MG63 (cell line): Measurements from ENCODE around the gene LPP. TPM values are rescaled to one million over a fixed set of nuclear protein-coding genes. Genes with fewer than 3 reads are reported as not detected.
A peak's percentile ranks its signal among the peaks of the same experiment; 100 is the strongest.

Experiments
- DNase-seq: peaks from one replicate; pipeline ENCODE4 v3.0.0-alpha.2; 2020
- H3K27me3 ChIP-seq: fragments of 250-450 bp; sonication (Bioruptor Pico); 2 replicates; pipeline ENCODE4 v1.5.1; 2020; ENCODE audit warnings: mild to moderate bottlenecking, moderate library complexity
- H3K36me3 ChIP-seq: fragments of 250-450 bp; sonication (Bioruptor Pico); 2 replicates; pipeline ENCODE4 v1.5.1; 2020; ENCODE audit warnings: mild to moderate bottlenecking, moderate library complexity
- H3K4me3 ChIP-seq: fragments of 250-450 bp; sonication (Bioruptor Pico); 2 replicates; pipeline ENCODE4 v1.5.1; 2020; ENCODE audit warnings: mild to moderate bottlenecking, moderate library complexity
- H3K9me3 ChIP-seq: fragments of 250-450 bp; sonication (Bioruptor Pico); 2 replicates; pipeline ENCODE4 v1.5.1; 2020; ENCODE audit warnings: mild to moderate bottlenecking, moderate library complexity
- total RNA-seq: library from RNA; depleted of rRNA; stranded (reverse); fragments of >200 nt; shearing (Covaris generic); gene quantifications from 2 replicates; pipeline ENCODE4 v1.2.3, GENCODE V29; 2014; ENCODE audit warnings: low replicate concordance

LPP gene
- total RNA-seq, 1 experiment from 2014 or later = 7.9 TPM

DNA sequence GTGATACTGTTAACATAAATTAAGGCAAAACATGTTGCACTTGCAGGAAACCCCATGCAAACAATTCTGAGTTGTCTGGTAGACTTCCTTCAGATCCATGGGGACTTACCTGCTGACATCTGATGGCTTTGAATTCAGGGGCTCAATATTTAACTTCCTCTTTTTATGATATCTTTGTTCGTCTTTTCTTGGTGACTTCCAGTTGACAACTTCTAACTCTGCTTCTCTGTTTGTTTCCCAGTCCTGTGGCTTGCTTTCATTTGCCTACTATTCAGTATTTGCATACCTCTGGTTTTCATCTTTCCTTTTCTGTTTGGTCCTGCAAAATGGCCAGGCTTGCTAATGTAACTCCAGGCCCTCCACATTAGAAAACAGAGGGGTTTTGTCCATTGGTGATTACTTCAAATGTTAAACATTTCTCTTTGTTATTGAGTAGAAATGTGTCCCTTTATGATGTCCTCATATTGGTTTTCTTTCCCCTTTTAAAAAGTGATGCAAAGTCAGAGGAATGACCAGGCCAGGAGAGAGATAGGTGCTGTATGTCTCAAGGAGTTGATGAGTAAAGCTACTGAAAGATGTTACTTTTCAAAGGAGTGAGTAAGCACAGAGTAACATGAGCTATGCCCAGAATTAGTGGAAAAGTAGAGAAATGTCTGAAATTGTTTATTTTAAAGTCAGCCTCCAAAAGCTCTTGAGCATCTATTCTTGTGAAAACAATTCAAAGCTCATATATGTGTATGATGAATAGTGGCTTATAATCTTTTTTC, 335.9 kb downstream of the LPP start:
- Histone ChIP-seq H3K36me3 (peaks cover 5% of the 10 kb centered on the region), H3K27me3 (no peaks in the 10 kb centered on the region), H3K4me3 (no peak overlapping the region), H3K9me3 (no peaks in the 10 kb centered on the region; the same call in 1 of the 2 replicates)
- DNase-seq = no peak

DNA sequence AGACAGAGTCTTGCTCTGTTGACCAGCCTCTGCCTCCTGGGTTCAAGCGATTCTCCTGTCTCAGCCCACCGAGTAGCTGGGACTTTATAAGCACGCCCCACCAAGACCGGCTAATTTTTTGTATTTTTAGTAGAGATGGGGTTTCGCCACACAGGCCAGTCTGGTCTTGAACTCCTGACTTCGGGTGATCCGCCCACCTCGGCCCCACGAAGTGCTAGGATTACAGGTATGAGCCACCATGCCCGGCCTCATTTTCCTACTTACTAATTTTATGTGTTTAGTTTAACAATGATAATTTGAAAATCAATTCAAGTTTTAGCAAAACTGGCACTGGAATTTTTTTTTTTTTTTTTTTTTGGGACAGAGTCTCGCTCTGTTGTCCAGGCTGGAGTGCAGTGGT, 336.5 kb downstream of the LPP start:
- Histone ChIP-seq H3K27me3 (no peaks in the 10 kb centered on the region), H3K4me3 (no peak overlapping the region), H3K9me3 (no peaks in the 10 kb centered on the region; the same call in 1 of the 2 replicates), H3K36me3 (no peaks in the 10 kb centered on the region; the same call in none of the 2 replicates)
- DNase-seq = no peak

DNA sequence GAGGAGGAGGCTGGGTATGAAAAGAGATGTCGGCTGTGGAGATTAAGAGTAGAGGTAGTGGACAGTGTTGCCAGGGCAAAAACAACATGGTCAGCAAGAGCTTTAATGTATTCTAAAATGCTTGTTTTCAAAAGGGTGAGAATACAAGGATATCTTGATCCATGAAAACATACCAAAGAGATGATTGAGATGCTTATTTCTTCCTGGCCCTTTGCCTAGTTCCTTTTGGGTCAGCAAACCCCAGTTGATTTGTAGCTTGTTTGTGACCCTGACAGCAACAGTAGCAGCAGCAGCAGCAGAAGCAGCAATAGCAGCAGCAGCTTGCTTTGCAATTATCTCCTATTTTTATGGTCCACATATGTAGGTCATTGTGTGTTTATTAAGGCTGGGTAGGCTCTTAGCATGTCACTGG, 337.3 kb downstream of the LPP start:
- DNase-seq = peak; percentile 45

DNA sequence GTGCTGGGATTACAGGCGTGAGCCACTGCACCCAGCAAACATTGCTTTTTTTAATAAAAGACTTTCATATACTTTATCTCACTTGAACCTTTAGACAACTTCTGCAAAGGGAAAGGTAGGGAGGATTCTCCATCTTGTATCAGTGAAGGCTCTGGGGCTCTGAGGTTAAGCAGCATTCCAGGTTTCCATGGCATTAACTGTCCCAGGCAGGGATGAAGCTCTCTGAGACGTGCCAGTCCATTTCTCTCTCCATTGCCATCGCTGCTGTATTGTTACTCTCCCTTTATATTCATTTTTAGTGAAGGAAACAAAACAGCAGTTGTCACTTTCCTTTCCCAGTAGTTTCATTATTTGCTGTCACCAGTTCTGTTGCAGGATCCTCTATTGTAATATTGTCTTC, 342.4 kb downstream of the LPP start:
- Histone ChIP-seq H3K27me3 (no peaks in the 10 kb centered on the region), H3K9me3 (peaks cover 4% of the 10 kb centered on the region; the same call in 1 of the 2 replicates), H3K36me3 (no peaks in the 10 kb centered on the region), H3K4me3 (no peak overlapping the region)
- DNase-seq = no peak

More for the DNA sequence above, 337.3 kb downstream of the LPP start:
- Histone ChIP-seq H3K9me3 (no peaks in the 10 kb centered on the region; the same call in 1 of the 2 replicates), H3K36me3 (no peaks in the 10 kb centered on the region; the same call in none of the 2 replicates), H3K27me3 (no peaks in the 10 kb centered on the region), H3K4me3 (no peak overlapping the region)

DNA sequence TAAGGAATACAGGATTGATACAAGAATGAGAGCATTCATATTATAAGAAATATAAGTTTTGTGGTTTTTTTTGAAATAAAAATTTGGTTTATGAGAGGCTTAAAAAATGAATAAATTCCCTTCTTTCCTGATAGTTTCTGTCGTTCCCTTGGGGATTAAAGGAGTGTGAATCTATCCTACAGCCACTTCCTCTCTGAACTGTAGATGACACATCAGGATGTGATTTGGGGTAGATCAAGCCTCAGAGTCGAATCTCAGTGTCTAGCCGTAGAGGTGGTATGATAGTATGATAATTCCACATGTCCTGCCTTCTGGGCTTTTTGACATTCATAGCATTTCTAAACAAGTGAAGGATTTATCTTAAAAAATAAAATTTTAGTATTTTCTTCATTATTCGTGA, 343.1 kb downstream of the LPP start:
- H3K27me3 ChIP-seq = no peaks in the 10 kb centered on the region
- H3K4me3 ChIP-seq = no peak overlapping the region
- H3K36me3 ChIP-seq = no peaks in the 10 kb centered on the region
- DNase-seq = no peak
- peaks cover 6% of the 10 kb centered on the region for H3K9me3 ChIP-seq

DNA sequence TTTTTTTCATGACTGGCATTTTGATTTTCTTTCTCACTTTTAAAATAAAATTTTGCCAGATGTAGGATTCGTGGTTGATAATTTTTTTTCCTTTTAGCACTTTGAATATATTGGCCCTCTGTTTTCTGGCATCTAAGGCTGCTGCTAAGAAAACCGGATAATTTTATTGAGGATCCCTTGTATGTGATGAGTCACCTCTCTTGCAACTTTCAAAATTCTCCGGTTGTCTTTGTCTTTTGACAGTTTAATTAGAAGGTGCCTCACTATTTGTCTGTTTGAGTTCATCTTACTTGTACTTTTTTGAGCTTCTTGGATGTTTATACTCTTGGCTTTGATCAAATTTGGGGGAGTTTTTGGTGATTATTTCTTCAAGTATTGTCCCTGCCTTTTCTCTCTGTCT, 349.7 kb downstream of the LPP start:
- Histone ChIP-seq H3K9me3 (peaks cover 29% of the 10 kb centered on the region), H3K27me3 (no peaks in the 10 kb centered on the region), H3K4me3 (no peak overlapping the region), H3K36me3 (no peaks in the 10 kb centered on the region; the same call in 1 of the 2 replicates)
- DNase-seq = no peak

DNA sequence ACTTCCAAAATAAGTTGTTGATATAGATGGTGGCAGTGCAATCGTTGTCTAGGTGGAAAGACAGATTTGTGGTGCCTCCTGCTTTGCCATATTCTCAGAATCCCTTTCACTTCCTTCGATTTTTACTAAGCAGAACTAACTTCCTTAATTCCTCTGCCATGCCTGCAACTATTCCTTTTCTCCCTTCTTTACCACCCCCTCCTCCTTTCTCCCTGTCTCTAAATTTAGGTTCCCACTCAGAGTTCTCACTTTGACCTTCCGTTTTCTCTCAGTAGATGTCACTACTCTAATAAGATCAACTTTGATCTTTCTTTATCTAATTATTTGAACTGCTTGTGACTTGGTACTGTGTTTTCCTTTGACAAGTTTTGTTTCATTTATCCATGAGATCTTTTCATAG, 351.2 kb downstream of the LPP start:
- no peak overlapping the region for H3K4me3 ChIP-seq
- H3K27me3 ChIP-seq = no peaks in the 10 kb centered on the region
- H3K9me3 ChIP-seq = peaks cover 29% of the 10 kb centered on the region
- no peaks in the 10 kb centered on the region; the same call in 1 of the 2 replicates for H3K36me3 ChIP-seq
- no peak for DNase-seq

DNA sequence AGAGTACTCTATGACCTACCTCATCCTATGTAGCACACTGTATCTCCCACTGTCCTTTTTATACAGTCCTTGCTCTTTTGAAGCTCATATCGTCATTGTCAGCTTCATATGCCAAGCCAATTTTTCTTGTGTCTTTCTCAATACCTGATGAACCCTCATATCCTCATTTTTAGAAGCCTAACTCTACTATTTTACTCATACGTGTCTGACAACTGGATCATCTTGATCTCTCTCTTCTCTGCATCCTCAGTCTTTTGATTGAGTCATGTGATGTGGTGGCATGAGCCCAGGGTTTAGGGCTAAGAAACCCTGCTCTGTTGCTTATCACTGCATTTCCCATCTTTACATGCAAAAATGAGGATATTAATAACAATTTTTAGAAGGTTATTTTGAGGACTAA, 352.0 kb downstream of the LPP start:
- no peak overlapping the region for H3K4me3 ChIP-seq
- no peaks in the 10 kb centered on the region; the same call in 1 of the 2 replicates for H3K36me3 ChIP-seq
- peaks cover 28% of the 10 kb centered on the region for H3K9me3 ChIP-seq
- H3K27me3 ChIP-seq = no peaks in the 10 kb centered on the region
- DNase-seq = no peak

DNA sequence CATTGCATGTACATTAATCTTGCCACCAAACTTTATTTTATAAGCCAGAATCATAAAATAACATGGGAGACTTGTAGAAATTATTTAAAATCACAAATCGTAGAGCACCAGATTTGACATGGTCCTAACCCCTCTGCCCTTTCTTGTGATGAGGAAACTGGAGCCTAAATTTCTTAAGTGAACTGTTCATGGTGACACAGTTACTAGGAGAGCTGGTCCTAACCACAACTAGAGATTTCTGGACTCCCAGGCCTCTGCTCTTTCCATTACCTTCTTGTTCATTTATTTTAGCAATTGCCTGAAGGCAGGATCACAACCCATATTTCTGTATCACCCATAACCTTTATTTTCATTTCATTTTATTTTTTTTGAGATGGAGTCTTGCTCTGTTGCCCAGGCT, 352.5 kb downstream of the LPP start:
- no peak for DNase-seq
- Histone ChIP-seq H3K27me3 (no peaks in the 10 kb centered on the region), H3K4me3 (no peak overlapping the region), H3K36me3 (no peaks in the 10 kb centered on the region; the same call in 1 of the 2 replicates), H3K9me3 (peaks cover 26% of the 10 kb centered on the region)

DNA sequence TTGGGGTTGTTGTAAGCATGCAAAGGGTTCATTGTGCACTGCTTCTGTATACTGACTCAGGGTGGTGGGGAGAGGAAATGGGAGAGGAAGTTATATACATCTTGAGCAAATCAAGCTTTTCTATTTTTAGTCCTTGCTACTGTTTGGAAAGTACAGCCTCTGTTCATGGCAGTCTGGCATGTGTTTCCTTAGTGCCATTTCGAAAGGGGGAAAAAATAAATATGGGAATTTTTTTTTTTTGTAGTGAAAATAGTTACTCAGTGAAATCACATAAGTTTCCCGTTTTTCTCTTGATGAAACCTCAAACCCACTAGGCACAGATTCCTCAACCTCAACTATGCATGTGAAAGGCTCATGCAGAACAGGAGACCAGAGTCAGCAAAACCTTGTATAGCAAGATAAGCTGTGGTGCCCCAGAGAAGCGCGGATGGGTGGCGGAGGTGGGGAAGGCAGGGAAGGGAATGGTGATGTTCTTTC, 353.3 kb downstream of the LPP start:
- Histone ChIP-seq H3K27me3 (no peaks in the 10 kb centered on the region), H3K9me3 (peaks cover 21% of the 10 kb centered on the region), H3K4me3 (no peak overlapping the region), H3K36me3 (no peaks in the 10 kb centered on the region; the same call in 1 of the 2 replicates)
- DNase-seq = no peak

DNA sequence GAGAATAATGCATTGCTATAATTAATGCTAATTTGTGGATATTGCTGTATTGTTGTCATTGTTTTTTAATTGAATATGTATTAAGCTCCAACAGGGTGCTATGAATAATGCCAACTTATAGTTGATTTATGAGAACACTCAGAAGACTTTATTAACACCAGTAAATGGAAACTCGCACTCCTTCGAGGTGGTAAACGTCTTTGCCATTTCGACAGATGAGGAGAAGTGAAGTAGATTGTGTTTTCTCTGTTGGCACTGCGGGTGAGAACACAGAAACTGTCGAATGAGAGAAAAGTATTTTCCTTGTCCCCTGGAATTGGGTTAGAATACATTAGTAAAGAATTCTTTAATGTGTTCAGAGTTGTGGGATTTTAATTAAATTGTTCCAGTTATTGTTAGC, 354.5 kb downstream of the LPP start:
- peaks cover 10% of the 10 kb centered on the region for H3K9me3 ChIP-seq
- no peaks in the 10 kb centered on the region for H3K27me3 ChIP-seq
- no peak overlapping the region for H3K4me3 ChIP-seq
- no peaks in the 10 kb centered on the region for H3K36me3 ChIP-seq
- DNase-seq = no peak

DNA sequence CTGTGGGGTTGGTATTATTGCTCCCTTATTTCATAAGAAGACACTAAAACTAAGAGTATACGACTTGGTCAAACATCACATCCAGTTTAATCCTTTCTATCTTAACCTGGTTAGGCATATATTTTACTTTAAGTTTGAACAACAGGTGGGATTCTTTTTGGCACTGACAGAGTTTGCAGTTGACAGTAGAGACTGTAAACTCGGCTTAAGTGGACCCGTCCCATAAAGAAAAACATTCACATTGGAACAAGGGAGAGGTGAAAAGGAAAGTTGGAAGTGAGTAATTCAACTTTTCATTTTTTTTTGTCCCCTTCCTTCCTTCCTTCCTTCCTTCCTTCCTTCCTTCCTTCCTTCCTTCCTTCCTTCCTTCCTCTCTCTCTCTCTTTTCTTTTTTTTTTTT, 355.4 kb downstream of the LPP start:
- H3K9me3 ChIP-seq = peaks cover 2% of the 10 kb centered on the region
- H3K4me3 ChIP-seq = no peak overlapping the region
- no peak for DNase-seq
- no peaks in the 10 kb centered on the region for H3K27me3 ChIP-seq
- no peaks in the 10 kb centered on the region for H3K36me3 ChIP-seq

DNA sequence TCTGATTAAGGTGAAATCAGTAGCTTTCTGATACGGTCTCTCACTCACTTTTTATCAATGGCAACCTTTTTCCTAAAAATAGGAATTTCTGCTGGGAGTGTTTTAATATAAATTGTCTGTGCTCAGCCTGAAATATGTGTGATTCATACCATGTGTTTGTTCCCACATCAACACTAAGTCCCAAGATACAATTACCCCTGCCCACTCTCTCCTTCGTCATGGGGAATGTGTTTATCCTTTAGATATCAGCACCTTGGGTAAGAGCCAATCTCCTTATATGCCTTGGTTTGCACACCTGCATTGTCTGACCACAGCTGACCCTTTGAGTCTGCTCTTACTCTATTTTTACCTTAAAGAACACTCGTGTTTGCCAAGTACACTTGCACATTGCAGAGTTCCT, 356.4 kb downstream of the LPP start:
- H3K4me3 ChIP-seq = no peak overlapping the region
- no peaks in the 10 kb centered on the region for H3K27me3 ChIP-seq
- DNase-seq = peak; percentile 8
- no peaks in the 10 kb centered on the region; the same call in 1 of the 2 replicates for H3K9me3 ChIP-seq
- H3K36me3 ChIP-seq = no peaks in the 10 kb centered on the region

DNA sequence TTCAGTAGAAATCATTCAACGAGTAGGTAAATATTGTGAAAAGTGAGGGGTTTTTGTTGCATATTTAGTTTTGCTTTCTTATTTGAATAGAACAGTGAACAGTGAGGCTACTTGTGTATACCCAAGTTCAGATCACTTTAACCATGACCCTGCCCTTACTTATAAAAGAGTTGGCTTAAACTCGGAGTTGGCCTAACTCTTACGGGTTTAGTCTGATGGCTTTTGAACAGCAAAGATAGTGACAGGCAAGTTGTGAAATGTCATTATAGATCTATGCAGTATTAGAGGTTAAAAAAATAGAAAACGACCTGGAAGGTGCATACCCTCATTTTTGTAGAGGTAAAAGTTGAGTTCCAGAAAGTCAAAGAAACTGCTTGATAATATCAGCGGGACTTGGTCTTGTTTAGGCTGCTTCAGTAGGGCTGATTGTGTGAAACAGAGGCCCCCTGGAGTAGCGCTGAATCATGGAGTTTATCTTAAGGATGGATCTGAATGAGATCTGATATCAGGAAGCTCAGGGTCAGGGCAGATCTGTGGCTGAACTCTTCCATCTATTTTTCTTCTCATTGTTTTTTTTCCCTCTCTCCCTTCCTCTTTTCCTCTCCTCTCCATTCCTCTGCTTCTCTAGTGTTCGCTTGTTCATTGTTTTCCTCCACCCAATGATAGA, 359.8 kb downstream of the LPP start:
- Histone ChIP-seq H3K4me3 (no peak overlapping the region), H3K36me3 (no peaks in the 10 kb centered on the region), H3K9me3 (no peaks in the 10 kb centered on the region), H3K27me3 (no peaks in the 10 kb centered on the region)
- DNase-seq = no peak

DNA sequence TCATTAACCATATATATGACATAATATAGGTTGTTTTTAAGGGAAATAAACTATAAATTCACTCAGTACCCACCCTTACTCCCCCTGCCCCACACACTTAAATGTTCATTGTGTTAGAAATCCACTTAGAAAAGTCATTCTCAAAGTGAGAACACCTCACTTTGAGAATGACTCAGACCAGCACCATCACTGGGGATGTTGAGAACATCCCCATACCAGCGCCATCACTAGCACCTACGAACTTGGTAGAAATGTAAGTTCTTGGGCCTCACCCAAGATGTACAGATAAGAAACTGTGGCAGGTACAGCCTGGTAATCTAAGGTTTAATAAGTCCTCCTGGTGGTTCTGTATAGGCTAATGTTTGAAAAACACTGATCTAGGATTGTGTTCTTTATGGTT, 362.6 kb downstream of the LPP start:
- Histone ChIP-seq H3K9me3 (no peaks in the 10 kb centered on the region), H3K4me3 (no peak overlapping the region), H3K27me3 (no peaks in the 10 kb centered on the region), H3K36me3 (no peaks in the 10 kb centered on the region)
- no peak for DNase-seq

DNA sequence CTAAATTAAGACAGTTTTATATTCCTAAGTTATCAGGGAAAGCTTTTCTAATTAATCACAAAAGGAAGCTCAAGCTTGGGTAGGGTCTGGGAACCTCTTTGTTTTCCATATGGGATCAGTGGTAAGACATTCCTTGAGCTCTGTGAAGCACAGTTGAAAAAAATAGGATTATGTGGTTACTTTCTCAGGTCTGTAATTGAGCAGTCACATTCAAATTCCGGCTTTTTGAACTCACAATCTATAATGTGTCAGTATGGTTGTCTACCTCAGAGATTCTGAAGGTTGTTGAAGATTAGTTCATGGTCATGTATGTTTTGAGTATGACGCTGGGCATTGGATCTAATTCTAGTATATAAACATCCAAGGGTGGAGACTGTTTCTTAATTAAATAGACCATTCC, 364.5 kb downstream of the LPP start:
- no peak overlapping the region for H3K4me3 ChIP-seq

DNA sequence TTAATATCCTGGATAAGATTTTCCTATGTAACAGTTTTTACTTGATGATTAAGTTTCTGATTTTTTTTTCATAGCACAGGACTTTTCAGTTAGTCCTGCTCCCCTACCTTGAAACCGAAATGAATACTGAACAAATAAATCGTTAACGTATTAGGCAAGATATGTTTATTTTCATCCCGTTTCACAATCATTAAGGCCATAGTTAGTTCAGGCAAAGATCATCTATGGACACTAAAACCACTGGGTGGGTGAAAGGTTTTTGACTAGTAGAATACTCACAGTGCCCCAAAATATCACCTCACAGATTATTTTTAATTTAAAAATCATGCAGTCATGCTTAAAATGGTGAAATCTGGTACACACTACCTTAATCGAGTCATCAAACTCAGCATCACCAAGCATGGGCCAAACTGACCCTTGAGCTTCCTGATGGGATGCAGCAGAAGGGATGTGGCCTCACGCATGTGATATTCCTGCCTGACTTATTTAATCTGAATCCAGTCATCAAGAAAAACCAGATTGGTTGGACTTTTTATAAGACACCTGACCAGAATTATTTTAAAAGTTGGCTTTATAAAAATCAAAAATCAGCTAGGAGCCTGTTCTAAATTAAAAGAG, 365.0 kb downstream of the LPP start:
- DNase-seq = no peak
- H3K4me3 ChIP-seq = no peak overlapping the region
- H3K36me3 ChIP-seq = peaks cover under 1% of the 10 kb centered on the region; the same call in 1 of the 2 replicates
- H3K27me3 ChIP-seq = no peaks in the 10 kb centered on the region
- H3K9me3 ChIP-seq = no peaks in the 10 kb centered on the region

More for the DNA sequence above, 364.5 kb downstream of the LPP start:
- Histone ChIP-seq H3K27me3 (no peaks in the 10 kb centered on the region), H3K36me3 (no peaks in the 10 kb centered on the region), H3K9me3 (no peaks in the 10 kb centered on the region)
- no peak for DNase-seq
